T47D (cell line): ENCODE data around the gene ICOS.
"Not testable (repeated sequence)": the region's sequence is repeated elsewhere in the genome, so short reads cannot be mapped to it uniquely, and the experiment has no call there.

Source experiments
- DNase-seq, 2 experiments: peaks; one replicate each; pipeline versions ENCODE4 v3.0.0 to v3.0.0-alpha.2; 2011 to 2012; ENCODE audit warnings: low read depth in 1 of 2, low spot score in 1 of 2
- JUND ChIP-seq: IDR thresholded peaks from 2 replicates; pipeline ENCODE4 v1.6.1; 2012; ENCODE audit warnings: low read depth
- in situ Hi-C: cut with HindIII; loops from 2 replicates; pipeline ENCODE4 v1.10.0; 2016; ENCODE audit warnings: low sequenced_read_pairs, low pct_unique_long_range_greater_than_20kb

ICOS gene

DNA sequence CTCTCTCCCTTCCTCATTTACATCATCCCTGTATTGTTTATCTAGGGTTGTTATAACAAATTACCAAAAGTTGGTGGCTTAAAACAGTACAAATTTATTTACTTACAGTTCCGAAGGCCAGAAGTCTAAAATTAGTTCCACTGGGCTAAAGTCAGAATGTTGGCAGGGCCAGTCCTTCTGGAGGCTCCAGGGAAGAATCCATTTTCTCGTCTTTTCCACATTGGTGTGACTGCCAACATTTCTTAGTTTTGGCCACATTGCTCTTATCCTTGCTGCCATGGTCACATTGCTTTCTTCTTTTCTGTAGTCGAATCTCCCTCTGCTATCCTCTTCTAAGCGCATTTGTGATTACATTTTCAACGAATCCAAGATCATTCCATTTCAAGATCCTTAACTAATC is 34.7 kb downstream of the ICOS start:
- TF ChIP-seq JUND = no peak
- in situ Hi-C loops = no loop called here
- DNase-seq = no peak

DNA sequence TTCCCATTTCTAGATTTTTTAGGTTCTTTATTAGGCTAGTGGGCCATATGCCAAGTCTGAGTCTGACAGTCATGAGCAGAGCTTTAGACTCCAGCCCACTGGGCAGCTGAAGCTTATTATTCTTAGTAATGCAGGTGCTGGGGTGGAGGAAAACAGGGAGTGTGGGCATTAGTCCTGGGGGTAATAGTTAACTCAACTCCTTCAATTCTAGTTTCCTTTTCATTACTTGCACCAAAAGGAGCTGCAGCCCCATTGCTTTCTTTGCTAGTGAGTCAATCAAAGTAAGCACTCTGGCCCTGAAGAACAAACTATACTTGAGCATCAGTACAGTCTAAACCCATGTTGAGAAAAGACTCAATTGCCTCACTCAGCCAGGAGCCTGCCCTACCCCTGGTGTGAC is 35.5 kb downstream of the ICOS start:
- in situ Hi-C loops = no loop called here
- DNase-seq = no peak
- TF ChIP-seq JUND = no peak

DNA sequence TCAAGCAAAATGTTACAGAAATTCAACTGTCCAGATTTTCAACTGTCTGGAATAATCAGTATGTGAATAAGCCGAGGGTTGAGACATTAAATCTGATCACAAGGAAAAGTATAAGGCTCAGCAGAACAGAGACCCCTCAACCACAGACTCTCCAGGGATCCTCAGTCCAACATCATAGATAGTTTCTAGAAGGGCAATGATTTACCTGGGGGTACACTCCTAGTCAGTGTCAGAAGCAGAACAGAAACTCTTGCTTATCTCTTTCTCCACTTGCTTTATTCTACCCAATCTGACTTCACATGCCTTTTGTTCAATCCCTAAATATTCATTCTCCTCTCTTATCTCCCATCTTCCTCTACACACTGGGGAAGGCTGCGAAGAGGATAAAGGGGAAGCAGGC is 36.4 kb downstream of the ICOS start:
- DNase-seq = no peak
- in situ Hi-C loops = no loop called here
- no peak for TF ChIP-seq JUND

DNA sequence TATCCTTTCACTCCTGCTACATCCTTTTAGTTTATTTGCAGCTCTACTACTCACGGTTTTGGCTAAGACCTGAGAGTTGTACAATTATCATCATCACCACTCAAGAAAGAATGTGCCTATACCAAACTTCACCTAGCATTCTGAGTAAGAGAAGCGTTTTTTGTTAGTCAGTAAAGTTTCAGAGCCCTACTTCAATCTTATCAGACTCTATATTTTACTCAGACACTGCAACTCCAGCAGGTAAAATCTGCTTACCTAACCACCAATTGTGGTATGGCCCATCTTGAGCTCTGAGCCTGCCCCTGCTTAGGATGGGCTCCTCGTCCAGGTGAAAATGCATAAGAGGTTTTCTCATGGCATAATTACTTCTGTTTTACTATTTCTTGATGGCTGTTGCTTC is 37.1 kb downstream of the ICOS start:
- no peak for TF ChIP-seq JUND
- in situ Hi-C loops = no loop called here
- DNase-seq = no peak

DNA sequence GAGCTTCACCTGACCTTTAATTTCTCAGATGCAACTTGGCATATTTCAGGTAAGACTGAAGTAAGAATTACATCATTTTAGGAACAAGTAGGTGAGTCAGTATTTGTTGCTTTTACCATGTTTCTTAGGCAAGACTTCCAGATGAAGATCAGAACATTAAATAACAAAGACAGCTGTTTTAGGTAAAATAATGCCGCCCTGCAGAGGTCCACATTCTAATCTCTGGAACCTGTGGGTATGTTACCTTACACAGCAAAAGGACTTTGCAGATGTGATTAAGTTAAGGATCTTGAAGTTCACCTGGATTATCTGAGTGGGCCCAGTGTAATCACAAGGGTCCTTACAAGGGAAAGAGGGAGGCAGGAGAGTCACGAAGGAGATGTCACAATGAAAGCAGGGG is 39.3 kb downstream of the ICOS start:
- TF ChIP-seq JUND = no peak
- in situ Hi-C loops = no loop called here
- no peak for DNase-seq

DNA sequence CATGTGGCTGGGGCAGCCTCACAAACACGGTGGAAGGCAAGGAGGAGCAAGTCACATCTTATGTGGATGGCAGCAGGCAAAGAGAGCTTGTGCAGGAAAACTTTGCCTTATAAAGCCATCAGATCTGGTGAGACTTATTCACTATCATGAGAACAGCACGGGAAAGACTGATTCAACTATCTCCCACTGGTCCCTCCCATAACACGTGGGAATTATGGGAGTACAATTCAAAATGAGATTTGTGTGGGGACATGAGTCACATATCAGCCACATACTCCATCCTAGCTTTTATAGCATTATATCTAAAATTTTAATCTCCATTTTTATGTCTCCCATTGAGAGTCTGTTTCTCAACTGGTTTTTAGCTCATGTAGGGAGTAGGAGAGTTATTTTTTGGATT is 45.7 kb downstream of the ICOS start:
- no peak for DNase-seq
- in situ Hi-C loops = no loop called here

DNA sequence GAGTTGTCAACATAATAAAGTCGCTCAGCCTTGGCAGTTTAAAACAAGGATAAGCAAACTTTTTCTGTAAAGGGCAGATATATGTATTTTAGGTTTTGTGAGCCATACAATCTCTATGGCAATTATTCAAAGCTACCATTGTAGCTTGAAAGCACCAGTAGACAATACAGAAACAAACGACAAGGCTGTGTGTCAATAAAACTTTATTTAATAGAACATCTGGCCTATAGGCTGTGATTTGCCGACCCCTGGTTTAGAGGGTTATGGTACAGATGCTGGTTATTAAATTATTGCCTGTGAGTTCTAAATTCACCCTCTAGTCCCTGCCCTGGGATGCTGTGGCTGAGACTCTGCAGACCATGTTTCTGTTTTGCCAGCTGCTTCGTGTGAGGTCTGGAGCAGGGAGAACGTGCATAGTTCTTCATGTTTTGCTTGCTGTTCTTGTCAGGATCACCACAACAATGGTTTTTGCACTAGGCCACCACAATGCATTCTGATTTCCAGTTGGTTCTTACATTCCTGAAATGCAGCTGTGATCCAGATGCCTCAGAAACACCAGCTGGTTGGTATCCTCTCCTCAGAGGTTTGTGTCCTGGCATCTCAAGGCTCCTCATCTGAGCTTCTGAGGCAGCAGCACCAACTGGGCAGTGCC is 46.6 kb downstream of the ICOS start:
- DNase-seq = no peak
- TF ChIP-seq JUND = no peak
- in situ Hi-C loops = no loop called here

More for the DNA sequence above, 45.7 kb downstream of the ICOS start:
- no peak for TF ChIP-seq JUND

DNA sequence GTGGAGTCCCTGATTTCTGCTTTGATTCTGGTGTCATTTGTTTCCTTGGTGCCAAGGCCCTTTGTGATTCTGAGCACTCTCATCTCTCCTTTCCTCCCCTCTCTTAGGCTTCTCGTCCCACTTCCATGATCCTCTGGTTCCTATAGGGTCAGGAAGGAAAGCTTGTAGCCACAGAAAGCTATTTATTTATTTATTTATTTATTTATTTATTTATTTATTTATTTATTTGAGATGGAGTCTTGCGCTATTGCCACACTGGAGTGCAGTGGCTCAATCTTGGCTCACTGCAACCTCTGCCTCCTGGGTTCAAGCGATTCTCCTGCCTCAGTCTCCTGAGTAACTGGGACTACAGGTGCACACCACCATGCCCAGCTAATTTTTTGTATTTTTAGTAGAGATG is 49.4 kb downstream of the ICOS start:
- not testable (repeated sequence) for DNase-seq

DNA sequence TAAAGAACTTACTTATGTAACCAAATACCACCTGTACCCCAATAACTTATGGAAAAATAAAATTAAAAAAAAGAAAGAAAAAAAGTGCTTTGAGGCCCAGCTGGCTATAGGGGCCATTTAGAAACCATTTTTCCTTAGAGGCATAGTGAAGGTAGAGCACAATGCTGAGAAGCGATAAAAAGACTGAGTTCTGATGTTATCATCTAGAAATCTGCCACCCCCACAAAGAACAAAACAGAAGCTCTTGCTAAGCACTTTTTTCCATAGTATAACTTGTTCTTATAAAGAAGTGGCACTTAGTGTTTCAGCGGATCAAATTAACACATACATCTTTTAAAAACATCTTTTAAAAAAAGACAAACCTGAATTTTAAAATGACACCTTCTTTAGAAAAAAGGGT is 51.4 kb downstream of the ICOS start:
- TF ChIP-seq JUND = no peak
- in situ Hi-C loops = no loop called here
- DNase-seq = no peak

More for the DNA sequence above, 49.4 kb downstream of the ICOS start:
- in situ Hi-C loops = not testable (repeated sequence)

DNA sequence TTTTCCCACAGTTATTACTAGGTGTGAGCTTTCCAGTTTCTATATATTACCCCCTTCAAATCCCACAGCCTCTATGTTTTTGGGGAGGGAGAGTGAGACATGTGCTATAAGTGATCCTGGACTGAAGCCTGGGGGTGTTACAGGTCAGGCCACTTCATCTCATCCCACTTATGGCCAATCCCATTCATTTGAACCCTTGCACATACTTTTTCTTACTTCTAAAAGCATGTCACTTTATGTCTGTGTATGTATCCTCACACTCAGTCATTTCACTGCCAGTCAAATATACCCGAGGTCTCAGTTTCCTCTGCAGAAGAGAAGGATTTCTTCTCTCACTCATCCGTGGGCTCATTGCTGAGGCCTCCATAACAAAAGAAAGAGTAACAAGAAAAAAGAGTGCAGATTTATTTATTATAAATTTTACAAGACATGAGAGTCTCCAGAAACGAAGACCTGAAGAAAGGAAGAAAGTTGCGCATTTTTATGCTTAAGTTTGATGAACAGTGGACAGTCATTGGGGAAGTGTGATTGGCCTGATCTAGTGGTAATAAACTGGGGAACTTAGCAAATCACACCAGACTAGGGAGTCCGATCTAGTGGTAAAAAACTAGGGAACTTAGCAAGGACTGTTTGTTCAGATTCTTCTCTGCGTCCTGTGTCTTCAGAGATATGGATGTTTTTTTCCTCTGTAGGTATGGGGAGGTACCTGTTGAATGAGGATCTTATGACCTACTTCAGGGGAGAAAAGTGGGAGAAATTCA is 52.1 kb downstream of the ICOS start:
- DNase-seq = no peak
- in situ Hi-C loops = no loop called here
- no peak for TF ChIP-seq JUND

DNA sequence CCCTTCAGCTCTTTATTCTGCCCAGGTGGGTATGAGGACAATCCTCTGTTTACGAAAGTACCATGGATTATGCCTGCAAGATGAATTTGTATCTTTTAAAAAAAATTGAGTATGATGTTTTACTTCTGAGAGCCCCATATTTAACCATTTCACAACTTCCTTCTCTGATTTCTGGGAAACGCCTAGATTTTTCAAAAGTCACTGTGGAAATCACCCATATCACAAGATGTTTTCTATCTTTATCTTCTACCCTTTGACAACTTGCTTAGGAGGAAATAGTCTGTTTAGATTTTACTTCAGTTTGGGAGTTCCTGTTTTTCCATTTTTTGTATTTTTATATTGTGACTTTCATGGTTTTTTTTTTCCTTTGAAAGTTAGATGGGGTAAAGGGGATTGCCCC is 53.0 kb downstream of the ICOS start:
- in situ Hi-C loops = no loop called here
- DNase-seq = no peak
- no peak for TF ChIP-seq JUND

DNA sequence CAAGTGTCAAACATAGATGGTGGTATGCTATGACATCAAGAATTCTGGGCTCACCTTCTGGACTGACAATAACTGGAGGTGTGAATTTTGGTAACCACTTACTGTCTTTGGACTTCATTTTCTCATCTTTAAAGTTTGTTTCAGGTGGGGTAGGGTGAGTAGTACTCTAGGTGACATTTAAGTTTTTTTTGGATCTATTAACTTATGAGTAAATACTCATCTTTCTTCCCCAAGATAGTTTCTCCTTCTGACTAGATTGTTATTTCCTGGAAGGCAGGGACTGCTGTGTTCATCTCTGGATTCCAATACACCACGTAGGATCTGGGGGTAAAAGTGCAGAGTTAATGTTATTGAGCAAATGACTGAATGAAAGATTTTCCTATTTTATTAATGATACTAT is 55.9 kb downstream of the ICOS start:
- in situ Hi-C loops = no loop called here
- no peak for DNase-seq
- TF ChIP-seq JUND = no peak

DNA sequence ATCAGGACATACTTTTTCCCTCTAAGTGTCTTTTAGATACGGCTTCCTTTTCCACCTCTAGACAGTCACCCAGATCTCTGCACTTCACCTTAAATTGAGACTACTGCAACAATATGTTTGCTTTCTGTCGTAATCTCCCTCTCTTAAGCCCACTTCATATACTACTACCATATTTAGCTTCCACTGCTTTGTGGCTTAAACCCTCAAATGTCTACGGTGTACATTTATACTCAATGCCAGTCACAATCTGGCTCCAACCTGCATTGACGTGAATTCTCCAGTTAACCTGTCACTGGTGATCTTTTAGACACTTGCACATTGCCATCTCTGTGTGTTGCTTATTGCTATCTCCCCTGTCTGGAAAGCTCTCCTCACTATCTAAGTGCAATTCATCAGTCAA is 56.4 kb downstream of the ICOS start:
- DNase-seq = no peak
- no peak for TF ChIP-seq JUND
- in situ Hi-C loops = no loop called here

DNA sequence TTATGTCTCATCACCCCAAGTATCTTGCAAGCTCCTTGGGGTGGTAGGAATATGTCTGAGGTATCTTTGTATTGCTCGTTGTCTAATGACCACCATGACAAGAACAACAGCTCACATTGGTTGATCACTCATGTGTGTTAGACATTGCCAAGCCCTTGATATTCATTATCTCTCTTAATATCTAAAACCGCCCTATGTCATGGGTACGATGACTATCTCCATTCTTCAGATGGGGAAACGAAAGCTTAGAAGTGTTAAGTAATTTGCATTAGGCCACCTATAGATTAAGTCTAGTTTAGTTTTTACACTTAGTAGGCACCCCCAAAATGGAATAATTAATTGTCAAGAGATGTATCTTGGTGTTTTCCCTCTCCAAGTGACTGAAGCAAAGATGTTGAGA is 57.0 kb downstream of the ICOS start:
- in situ Hi-C loops = no loop called here
- no peak for DNase-seq
- no peak for TF ChIP-seq JUND
